ENCODE measurements around the gene PIK3AP1. TPM values are rescaled to one million over a fixed set of nuclear protein-coding genes. Genes with fewer than 3 reads are reported as not detected.

Gene PIK3AP1
- polyA plus RNA-seq, 1 of the 3 experiments (the other 2 are of a cell fraction) = 0.07 TPM

GRCh38 chr10:96591946-96592345 lies 128.4 kb downstream of the PIK3AP1 start:
- ChIA-PET CTCF (interaction anchor here (0.6 to 1.4 kb wide), 3 partner anchors 73 to 81 kb away, joined by 3 read pairs; partner anchors contain the start of gene TLL2), POLR2A (no interaction called here)
- WGBS (ENCODE audit: low lambda C conversion rate) = 74% methylated on average over 1 of the region's 1 CpG

More at GRCh38 chr10:96591946-96592345, 128.4 kb downstream of the PIK3AP1 start:
- Histone ChIP-seq H3K4me3 (ENCODE audit: low read depth in 2 of 2, low read length in 1 of 2) (no peak overlapping the region), H3K36me3 (replicated peaks in 1 of 2; ENCODE audit: control insufficient read depth in 1 of 2, insufficient read depth in 2 of 2, low read length in 1 of 2) (no peaks in the 10 kb centered on the region), H3K9me2 (no peaks in the 10 kb centered on the region), H2AFZ (ENCODE audit: low read depth) (no peak overlapping the region), H3K9me3 (no peaks in the 10 kb centered on the region), H3K79me2 (ENCODE audit: insufficient read depth) (no peaks in the 10 kb centered on the region; the same call in 1 of the 2 replicates), H3K4me1 (ENCODE audit: control insufficient read depth in 1 of 2, insufficient read depth in 2 of 2, low read depth in 1 of 2, low read length in 1 of 2) (peaks cover 7 to 8% of the 10 kb centered on the region in 2 experiments; a peak in 3 of 4 replicates), H3K4me2 (no peak overlapping the region), H3K27ac (ENCODE audit: low read depth in 2 of 2, low read length in 1 of 2) (no peak overlapping the region), H3K9ac (no peak overlapping the region), H3F3A (replicated peaks; ENCODE audit: insufficient read depth) (peaks cover 16% of the 10 kb centered on the region), H3K27me3 (ENCODE audit: insufficient read depth) (no peaks in the 10 kb centered on the region), H4K20me1 (ENCODE audit: insufficient read depth) (no peaks in the 10 kb centered on the region)
- DNase-seq = no peak
- TF ChIP-seq ZBTB33 (IDR thresholded peaks at IDR 0.05; ENCODE audit: borderline replicate concordance, low read depth) (no peak), CHD2 (IDR thresholded peaks at IDR 0.05; ENCODE audit: low read length, partially characterized antibody) (no peak), TEAD4 (IDR thresholded peaks at IDR 0.05; ENCODE audit: borderline replicate concordance, insufficient read depth) (no peak), JUND (IDR thresholded peaks at IDR 0.05) (no peak), ELF1 (IDR thresholded peaks at IDR 0.05) (no peak), MXI1 (IDR thresholded peaks at IDR 0.05; ENCODE audit: low read depth, low read length) (no peak), EP300 (IDR thresholded peaks at IDR 0.05; ENCODE audit: borderline replicate concordance in 1 of 2, low read depth in 1 of 2, low read length in 1 of 2) (no peak), RAD21 (IDR thresholded peaks at IDR 0.05; ENCODE audit: low read length) (no peak), GATA2 (CRISPR knock-in tag; IDR thresholded peaks at IDR 0.05) (no peak), SIN3A (IDR thresholded peaks at IDR 0.05; ENCODE audit: borderline replicate concordance, low read depth, low read length) (no peak), MEF2A (IDR thresholded peaks at IDR 0.05; ENCODE audit: borderline replicate concordance, low read depth) (no peak), YY1 (IDR thresholded peaks at IDR 0.05; ENCODE audit: low read depth) (no peak), CTCF (IDR thresholded peaks at IDR 0.05) (no peak), NRF1 (IDR thresholded peaks at IDR 0.05; ENCODE audit: low read depth, low read length) (no peak), POLR2AphosphoS5 (IDR thresholded peaks at IDR 0.05; ENCODE audit: low read depth, low read length) (no peak), FOXJ3 (CRISPR knock-in tag; IDR thresholded peaks at IDR 0.05) (no peak), FOSL2 (IDR thresholded peaks at IDR 0.05; ENCODE audit: borderline replicate concordance, low read depth) (no peak), RFX5 (IDR thresholded peaks at IDR 0.05; ENCODE audit: low read length) (no peak)
